NOMO-1 (cell line): ENCODE results near the gene SIK2.
"Not testable (repeated sequence)": the region's sequence is repeated elsewhere in the genome, so short reads cannot be mapped to it uniquely, and the experiment has no call there.

Source experiments
- DNase-seq, 2 experiments: peaks; one replicate each; lab custom pipeline; 2025; ENCODE audit not compliant: unreplicated experiment in 2 of 2; lab: John Stamatoyannopoulos, UW

Gene SIK2

DNA sequence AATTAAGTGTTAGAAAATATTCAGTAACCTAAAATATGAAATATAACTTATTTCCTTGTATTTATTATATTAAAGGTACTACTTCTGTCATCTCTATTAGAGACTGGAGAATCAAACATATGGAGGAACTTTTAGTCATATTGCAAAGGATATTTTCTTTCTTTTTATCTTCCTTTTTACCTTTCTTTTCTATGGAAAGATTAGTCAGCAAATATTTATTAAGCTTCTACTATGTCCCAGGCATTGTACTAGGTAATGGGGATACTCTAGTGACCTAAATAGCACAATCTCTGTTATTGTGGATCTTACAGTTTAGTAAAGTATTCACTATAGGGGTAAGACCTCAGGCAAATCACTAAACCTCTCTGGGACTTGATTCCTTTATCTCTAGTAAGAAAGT lies 18.3 kb downstream of the SIK2 start:
- DNase-seq: no peak

DNA sequence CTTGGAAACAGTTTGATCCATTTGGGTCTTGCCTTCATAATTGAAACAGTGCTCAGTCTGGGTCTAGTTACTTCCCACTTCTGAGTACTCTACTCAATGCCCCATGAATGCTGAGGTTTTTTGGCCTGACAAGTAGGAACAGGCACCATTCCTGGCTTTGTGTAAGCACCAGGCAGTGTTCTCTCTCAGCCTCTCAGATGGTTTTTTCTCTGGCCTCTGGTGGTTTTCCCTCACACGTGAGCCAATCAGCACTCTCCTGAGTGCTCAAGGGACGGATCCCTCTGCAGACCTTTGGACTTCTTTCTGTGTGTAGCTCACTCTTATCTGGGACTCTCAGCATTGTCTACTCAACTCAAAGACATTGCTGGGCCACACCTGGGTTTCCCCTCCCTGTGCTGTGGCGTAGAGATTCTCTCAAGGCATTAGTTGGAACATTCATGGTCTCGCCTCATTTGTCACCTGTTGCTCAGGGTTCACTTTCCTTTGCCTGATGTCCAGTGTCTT lies 21.3 kb downstream of the SIK2 start:
- DNase-seq: no peak

- no peak for DNase-seq
Measured at GRCh38 chr11:111624608-111625007, 22.4 kb downstream of the SIK2 start.

DNA sequence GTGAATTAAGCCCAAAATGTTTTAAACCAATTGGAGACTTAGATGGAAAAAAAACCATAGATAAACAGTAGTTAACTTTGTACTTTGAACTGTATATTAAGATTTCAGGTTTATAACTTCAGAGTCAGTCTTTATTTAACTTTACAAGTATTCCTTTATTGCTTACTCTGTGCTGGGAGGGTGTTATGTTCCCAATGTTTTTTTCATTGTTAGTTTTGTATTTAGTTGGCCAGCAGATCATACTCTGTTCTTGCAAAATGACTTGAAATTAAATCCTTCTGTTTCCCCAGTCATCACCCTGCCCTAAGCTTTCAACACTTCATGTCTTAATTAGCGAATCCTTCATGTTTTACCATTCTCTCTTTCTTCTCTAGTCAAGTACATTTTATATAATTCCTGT lies 25.3 kb downstream of the SIK2 start:
- no peak for DNase-seq

- DNase-seq: no peak
Measured at GRCh38 chr11:111629499-111629898, 27.2 kb downstream of the SIK2 start.

- no peak for DNase-seq
Measured at GRCh38 chr11:111631024-111631665, 28.9 kb downstream of the SIK2 start.

DNA sequence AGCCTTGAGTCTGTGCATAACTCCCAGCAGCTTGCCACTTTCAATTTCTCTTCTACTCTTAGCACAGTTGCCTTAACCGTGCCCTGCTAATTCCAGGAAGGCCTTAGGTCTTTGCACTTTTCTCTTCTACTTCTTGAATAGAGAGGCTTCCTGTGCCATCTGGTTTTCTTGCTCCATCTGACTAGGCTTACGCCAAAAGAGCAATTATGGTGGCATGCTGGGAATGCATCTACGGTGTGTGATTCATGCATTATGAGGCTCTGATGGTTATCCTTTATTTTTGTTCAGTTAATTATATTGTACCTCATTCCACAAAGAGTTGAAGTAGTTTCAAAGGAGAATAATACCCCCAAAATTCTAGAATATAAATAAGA lies 29.4 kb downstream of the SIK2 start:
- DNase-seq: no peak

DNA sequence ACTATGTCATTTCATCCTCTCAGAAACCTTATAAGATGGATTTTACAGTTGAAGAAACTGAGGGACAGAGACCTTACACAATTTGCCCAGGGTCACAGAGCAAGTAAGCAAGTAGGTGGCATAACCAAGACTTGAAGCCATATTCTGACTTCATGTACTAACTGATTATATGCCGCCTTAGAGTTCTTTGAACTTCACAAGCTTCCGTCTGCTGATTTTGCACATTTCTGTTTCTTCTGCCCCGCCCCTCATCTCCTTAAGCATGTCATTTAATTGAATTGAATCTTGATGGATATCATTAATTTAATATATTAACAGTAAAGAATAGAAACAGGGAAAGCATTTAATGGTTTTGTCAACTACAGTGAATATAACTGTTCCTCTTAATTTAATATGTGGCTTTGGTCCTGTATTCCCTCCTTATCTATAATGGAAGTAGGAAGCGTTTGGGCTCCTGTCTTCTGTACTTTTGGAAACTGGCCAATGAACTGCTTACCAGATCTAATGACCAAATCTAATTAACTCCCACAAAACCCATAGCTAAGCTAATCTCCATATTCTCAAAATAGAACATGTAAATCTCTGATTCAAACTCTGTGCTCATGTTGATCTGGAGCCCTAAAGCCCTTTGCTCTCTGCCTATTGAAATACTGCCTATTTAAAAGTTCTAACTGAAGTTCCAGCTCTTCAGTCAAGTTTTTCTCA lies 30.4 kb downstream of the SIK2 start:
- no peak for DNase-seq

DNA sequence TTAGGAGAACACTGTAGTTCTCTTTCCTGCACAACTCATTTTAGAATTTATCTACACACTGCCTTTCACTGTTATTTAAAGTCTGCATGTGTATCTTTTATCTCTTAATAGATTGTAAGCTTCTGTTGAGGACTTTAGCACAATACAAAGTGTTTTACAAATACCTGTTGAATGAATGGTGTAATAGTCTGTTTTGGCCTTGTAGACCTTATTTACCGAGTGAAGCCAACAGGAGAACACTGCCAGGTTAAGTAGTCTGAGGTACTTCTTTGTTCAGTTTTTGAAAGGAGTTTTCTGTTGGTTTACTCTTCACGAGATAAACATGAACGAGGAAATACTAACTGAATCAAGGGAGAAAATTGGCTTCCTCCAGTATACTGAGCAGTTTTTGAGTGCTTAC lies 31.0 kb downstream of the SIK2 start:
- no peak for DNase-seq

GRCh38 chr11:111633756-111634362 lies 31.6 kb downstream of the SIK2 start:
- no peak for DNase-seq

DNA sequence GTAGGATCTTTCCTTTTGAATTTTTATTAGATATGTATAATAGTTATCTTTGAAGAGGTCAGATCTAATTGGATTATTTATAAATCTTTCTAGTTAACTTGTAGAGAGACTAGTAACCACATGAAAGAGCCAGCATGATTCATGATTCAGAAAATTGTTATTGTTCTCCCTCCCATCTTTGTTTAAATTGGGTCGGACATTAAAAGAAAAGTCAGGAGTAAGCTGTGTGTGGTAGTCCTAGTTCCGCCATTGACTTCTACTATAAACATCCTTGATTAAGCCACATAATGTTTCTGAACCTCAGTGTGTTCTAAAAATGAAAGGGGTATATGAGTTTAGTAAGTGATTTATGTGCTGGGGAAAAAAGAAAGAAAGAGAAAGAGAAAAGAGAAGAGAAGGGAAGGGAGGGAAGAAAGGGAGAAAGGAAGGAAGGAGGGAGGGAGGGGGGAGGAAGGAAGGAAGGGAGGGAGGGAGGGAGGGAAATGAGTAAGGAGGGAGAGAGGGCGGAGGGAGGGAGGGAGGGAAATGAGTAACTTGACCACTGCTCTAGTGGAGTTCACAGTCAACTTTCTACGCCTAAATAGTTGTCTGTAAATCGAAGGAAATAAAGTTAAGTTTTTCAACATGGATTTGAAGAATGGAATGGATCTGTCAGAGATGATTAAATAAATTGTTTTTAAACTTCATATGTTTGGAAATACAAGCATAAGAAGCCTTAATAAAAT lies 32.9 kb downstream of the SIK2 start:
- no peak for DNase-seq

DNA sequence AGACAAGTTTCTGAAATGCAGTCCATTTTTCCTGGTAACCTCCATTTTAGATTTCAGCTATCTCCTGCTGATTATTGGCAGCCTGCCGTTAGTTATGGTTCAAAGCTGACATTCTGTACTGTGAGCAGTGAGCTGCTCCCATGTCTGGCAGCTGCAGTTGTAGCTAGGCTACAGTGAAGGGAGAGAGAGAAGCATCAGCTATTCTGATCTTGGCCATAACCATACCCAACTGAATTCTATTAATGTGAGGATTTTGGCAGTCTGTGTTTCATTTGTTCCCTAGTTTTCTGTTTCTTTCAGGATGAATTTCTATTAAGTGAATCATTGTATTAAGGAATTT lies 33.4 kb downstream of the SIK2 start:
- DNase-seq: no peak

DNA sequence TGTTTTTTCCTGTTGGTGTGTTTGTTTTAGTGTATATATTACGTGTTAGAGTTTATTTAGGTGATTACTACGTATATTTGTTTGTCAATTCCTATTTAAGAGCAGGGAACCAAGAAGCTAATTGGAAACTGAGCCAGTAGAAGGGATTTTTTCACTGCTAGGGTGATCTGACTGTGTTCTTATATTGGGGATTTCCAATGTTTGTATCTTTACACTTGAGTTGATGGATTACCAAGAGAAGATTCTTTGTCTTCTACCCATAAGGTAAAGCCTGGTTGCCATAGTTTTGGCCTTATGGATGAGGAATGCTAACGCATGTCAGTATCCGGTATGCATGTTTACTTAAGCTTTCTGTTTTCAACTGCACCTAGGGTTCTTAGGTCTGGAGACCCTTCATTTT lies 35.6 kb downstream of the SIK2 start:
- no peak for DNase-seq

DNA sequence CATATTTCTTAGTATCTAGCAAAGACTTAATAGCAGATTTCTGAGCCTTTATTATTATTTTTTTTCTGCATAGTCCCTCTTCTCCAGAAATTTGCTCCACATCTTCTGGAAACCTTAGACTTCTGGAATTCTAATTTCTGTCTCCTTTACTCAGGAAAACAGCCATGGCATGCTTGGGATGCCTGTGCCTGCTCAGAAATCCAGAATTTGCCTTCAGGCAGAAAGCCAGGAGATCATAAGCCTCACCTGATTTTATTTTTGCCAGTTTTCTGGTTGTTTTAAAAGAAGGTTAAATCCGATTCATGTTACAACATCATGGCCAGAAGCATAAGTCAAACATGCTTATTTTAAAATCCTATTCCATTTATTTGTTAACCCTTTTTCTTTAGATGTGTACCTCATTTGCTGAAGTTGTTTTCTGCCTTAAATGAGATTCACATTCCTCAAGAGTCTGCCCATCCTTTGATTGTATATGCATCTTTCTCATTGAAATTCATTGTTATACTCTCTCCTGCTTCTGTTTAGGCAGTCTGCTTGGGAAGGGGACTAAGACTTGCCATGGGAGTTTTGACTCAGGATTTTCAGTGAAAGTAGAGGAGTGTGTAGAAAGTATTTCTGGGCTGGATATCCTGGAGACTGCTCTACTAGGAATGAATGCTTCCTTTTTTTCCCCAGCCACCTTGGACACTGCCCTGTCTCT lies 37.1 kb downstream of the SIK2 start:
- DNase-seq: no peak

- DNase-seq: no peak
Measured at GRCh38 chr11:111641339-111642015, 39.2 kb downstream of the SIK2 start.

- no peak for DNase-seq
Measured at GRCh38 chr11:111642542-111642941, 40.3 kb downstream of the SIK2 start.

DNA sequence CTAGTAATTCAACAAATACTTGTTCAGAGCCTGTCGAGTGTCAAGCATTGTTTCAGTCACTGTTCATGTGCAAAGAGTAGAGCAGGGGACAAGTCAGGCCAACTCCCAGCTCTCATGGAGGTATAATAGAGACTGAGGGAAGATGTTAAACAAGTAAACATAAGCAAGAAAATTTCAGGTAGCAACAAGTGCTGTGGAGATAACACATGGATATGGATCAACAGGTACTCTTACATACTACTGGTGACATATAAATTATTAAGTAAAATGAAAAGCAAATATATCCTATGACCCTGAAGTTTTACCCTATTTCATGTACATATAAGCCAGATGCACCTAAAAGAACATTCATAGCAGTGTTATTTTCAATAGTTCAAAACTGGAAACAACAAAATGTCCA lies 42.7 kb downstream of the SIK2 start:
- DNase-seq: no peak

DNA sequence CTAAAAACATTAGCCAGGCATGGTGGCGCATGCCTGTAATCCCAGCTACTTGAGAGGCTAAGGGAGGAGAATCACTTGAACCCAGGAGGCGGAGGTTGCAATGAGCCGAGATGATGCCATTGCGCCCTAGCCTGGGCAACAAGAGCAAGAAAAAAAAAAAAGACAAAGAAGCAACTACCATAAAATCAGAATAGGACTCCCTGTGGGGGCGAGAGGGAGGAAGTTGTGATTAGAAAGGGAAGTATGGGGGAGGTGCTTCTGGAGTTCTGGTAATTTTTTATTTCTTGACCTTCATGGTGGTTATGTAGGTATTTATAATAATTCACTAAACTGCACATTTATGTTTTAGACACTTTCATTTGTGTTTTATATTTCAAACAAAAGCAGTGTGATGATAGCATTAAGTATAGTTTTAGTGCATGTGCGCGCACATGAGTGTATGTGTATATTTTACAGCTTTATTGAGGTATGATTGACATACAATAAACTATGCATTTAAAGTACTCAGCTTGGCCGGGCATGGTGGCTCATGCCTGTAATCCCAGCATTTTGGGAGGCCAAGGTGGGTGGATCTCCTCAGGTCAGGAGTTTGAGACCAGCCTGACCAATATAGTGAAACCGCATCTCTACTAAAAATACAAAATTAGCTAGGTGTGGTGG lies 43.5 kb downstream of the SIK2 start:
- no peak for DNase-seq

GRCh38 chr11:111651336-111651735 lies 49.1 kb downstream of the SIK2 start:
- not testable (repeated sequence) for DNase-seq

GRCh38 chr11:111652184-111652583 lies 49.9 kb downstream of the SIK2 start:
- DNase-seq: no peak
